ENCODE results near the gene MICALL2.

The MICALL2 gene

GRCh38 chr7:1433128-1433920, 25.9 kb downstream of the MICALL2 start:
- no peak for DNase-seq (ENCODE audit: low read depth)

DNA sequence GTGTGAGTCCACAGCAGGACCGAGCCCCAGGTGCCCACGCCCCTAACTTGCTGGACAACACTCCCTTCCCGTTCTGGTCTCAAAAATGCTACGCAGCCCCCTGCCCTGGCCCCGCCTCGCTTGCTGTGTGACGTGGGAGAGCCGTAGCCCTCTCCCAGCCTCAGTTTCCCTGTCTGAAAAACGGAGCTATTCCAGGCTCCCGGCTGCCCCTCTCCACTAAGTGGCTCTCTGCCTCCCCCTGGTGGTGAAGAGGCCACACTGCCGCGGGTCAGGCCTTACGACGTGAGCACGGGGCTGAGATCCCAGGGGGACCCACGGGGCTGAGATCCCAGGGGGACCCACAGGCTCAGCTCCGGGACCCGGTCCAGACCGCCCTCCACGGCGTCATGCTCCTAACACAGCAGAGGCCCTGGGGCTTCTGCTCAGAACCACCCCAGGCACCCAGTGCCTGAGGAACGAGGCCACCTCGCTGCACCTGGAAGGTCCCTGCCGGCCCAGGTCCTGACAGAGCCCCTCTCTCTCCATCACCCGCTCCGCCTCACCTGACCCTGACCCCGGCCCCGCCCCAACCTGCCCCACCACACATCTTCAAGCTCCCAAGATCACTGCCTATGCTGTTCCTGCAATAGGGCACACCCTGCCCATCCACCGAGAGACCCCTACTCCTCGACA, 26.7 kb downstream of the MICALL2 start:
- peak; percentile 65 for DNase-seq (ENCODE audit: low read depth)

- no peak for DNase-seq (ENCODE audit: low read depth)
Measured at GRCh38 chr7:1431634-1432380, 27.5 kb downstream of the MICALL2 start.

DNA sequence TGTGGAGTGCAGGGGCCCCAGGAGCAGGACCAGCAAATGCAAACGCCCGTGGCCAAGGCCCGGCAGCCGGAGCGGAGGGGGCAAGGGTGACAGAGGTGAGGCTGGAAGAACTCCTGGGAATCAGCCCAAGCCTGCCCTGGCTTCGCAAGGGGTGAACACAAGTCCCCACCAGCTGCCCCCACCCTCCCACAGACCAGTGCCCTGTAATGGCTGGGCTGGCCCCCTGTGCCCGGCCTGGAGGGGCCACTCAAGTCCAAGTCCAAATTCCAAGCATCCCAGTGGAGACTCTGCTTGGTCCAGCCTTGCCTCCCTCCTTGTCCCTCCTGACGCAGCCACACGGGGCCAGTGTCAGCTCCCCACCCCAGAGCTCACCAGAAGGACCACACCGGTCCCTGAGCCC, 28.0 kb downstream of the MICALL2 start:
- DNase-seq (ENCODE audit: low read depth) = no peak

GRCh38 chr7:1430056-1430845, 29.0 kb downstream of the MICALL2 start:
- DNase-seq (ENCODE audit: low read depth) = no peak

DNA sequence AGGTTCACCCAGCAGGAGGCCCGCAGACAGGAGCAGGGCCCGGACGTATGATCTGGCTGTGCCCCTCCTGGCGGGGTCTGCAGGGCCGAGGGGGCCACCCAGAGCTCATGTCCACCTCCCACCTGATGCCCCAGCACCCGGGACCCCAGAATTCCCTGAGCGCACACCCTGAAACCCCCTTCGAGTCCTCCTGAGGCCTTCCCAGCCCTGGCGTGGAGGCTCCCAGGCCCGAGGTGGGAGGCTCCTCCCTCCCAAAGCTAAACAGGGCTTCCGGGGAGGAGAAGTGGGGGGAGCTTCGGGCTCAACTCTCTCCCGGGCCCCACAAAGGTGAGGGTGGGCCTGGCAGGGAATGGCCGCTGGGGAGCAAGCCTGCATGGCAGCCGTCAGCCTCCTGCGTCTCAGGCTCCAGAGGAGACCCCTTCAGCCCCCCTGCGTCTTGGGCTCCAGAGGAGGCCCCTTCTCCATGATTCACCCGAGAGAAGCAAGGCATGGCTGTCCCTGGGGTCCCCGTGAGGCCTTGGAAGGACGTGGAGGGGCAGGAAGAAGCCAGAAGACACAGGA, 30.2 kb downstream of the MICALL2 start:
- DNase-seq (ENCODE audit: low read depth) = no peak

- no peak for DNase-seq (ENCODE audit: low read depth)
Measured at GRCh38 chr7:1427064-1427657, 32.1 kb downstream of the MICALL2 start.

GRCh38 chr7:1426474-1426873, 32.8 kb downstream of the MICALL2 start:
- DNase-seq (ENCODE audit: low read depth) = no peak

GRCh38 chr7:1425292-1426136, 33.8 kb downstream of the MICALL2 start:
- DNase-seq (ENCODE audit: low read depth) = no peak

DNA sequence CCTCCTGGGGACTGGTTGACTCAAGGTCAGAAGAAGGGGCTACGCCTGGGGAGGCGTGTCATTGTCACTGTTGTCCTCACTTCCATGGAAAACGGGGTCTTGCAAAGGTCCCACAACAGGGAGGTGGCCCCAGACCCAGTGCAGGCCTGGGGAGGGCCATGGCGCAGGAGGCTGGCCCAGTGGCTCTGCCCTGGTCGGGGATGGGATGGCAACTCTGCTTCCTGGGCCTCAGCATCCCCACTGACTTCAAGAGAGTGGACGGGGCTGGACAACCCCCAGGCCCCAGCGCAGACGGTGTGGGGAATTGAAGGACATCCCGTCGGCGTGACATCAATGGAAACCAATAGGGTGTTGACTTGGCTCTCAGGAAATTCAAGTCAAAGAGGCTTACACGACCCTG, 35.2 kb downstream of the MICALL2 start:
- DNase-seq (ENCODE audit: low read depth) = no peak

DNA sequence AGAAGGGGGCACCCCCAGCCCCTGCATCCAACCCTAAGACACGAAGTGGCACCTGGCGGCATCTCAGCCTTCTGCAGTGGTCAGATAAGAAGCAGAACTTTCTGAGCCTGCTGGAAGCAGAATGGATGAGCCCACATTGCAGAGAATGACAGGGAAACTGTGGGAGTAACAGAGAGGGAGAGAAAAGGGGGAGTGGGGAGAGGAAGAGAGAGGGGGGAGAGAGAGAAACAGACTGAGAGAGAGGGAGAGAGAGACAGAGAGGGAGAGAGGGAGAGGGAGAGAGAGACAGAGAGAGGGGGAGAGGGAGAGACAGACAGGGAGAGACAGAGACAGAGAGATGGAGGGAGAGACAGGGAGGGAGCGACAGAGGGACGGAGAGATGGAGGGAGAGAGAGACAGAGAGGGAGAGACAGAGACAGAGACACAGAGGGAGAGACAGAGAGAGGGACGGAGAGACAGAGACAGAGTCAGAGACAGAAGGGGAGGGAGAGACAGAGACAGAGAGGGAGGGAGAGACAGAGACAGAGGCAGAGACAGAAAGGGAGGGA, 35.9 kb downstream of the MICALL2 start:
- DNase-seq (ENCODE audit: low read depth) = no peak

DNA sequence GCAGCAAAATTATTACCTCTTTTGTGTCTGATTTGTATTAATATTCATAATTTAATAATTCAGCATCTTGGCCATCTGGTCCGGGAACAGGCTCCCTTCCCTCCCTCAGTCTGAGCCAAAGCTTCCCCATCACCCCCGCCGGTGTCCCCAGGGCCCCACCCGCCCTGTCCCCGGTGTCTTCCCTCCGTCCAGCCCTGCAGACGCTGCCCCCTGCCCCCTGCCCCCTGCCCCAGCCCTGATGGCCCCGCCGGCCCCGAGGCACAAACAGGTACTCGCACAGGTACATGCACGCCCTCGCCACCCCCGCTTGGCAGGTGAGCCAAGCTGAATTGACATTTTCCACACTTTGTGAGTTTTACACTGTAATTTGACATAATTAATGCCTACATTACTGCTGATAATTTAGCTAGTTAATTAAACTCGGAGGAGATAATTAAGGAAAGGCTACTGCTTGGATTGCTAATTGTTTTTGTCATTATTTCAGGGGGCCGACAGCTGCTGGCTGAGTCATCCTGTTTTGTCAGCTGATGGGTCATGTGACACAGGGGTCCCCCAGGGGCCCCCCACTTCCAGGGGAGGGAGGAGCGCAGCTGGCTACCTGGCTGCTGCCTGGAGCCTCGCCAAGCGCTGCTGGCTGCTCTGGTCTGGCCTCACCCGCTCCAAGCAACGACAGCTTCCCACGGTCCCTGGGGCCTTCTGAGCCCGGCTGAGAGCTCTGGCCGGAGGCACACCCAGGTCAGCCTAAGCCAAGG, 36.6 kb downstream of the MICALL2 start:
- DNase-seq (ENCODE audit: low read depth) = no peak

DNA sequence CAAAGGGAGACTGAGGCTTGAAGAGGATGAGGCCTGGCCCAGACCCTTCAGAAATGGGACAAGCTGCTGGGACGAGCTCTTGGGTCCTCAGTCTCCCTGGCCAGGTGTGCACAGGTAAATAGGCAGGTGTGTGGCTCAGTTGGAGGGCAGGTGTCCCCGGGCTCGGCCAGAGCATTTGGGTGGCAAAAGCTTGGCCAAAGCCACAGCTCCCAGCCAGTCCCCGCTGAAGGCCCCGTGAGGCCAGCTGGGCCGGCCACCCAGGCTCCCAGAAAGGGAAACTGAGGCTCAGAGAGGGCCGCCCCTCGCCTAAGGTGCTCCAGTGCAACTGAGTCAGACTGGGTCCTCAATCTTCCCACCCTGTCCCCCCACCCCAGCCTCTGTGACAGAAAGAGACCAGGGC, 37.3 kb downstream of the MICALL2 start:
- no peak for DNase-seq (ENCODE audit: low read depth)

DNA sequence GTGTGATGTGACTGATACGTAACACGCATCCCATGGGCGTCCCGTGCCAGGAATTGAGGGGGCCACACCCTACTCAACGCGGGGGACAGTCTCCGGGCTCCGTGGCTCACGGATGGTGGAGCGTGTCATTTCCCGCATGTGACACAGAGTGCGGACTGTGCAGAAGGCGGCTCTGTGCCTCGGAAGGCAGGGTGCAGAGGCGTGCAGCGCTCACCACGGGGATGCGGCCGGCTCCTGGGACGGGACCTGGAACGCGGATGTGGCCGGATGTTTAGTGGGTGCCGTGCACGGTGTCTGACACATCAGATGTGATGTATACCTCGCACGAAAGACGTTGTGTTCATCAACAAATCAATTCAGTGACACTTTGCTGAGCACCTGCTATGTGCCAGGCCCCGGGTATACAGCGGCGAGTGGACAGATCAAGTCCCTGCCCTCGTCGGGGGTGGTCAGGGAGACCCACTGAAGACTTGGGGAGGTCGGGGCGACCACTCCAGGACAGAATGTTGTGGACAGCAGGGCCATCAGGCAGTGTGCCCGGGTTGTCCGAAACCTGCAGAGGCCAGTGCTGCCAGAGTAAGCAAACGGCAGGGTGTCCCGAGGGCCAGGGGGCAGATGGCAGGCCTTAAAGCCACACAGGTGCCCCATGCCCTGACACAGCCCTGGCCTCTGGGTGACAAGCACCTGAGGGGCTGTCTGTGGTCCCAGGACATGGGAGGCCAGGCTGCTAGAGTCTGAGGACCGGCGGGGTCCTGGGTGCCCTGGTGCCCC, 38.1 kb downstream of the MICALL2 start:
- no peak for DNase-seq (ENCODE audit: low read depth)

DNA sequence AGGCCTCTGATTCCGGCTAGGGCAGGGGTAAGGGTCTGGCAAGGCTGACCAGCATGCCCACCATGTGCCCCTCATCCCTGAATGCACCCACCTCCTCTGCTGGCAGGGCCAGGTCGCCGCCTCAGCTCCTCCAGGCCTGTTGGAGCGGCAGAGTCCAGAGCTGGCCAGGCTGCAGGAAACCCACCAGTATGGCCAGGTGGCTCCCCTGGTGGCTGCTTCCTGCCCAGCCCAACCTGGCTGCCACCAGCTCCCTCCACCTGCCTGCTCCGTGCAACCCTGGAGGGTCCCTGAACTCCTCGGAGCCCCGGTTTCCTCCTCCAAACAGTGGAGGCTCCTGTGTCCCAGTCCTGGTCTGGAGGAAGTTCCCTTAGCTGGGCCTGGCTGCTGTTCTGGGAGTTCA, 39.6 kb downstream of the MICALL2 start:
- no peak for DNase-seq (ENCODE audit: low read depth)

GRCh38 chr7:1419310-1419634, 40.0 kb downstream of the MICALL2 start:
- no peak for DNase-seq (ENCODE audit: low read depth)

DNA sequence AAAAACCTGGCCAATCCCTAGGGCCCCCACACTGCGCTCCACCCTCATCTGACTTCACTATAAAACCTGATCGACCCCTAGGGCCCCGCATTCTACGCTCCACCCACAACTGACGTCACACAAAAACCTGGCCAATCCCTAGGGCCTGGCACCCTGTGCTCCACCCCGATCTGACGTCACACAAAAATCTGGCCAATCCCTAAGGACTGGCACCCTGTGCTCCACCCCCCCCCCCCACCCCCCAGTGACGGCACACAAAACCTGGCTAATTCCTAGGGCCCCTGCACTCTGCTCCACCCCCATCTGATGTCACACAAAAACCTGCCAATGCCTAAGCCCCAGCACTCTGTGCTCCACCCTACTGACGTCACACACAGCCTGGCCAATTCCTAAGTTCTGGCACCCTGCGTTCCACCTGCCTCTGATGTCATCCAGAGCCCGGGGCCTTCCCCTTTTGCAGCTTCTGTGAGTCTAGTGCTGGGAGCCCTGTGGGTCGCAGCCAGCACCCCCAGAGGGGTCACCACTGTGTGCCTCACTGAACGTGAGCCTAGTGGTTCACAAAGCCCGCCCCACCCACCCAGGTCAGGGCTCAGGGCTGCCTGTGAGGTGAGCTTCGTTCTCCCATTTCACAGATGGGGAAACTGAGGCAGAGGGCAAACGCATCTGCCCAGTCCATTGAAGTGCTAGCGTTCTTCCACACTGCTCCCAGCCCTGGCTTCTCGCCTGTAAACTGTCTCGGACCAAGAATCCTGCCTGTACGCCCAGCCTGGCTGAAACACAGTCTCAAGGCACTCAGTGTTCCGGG, 40.6 kb downstream of the MICALL2 start:
- no peak for DNase-seq (ENCODE audit: low read depth)

- DNase-seq (ENCODE audit: low read depth) = no peak
Measured at GRCh38 chr7:1415389-1415990, 43.8 kb downstream of the MICALL2 start.

Data from activated T-cell treated with anti-CD3 and anti-CD28 coated beads for 48 hours (primary cell).